GM18909 (cell line): ENCODE data around the gene MYRF.

Experiments
- ATAC-seq: cut with Tn5 transposase; IDR thresholded peaks from one replicate; pipeline ENCODE4 v1.9.1; 2021; ENCODE audit warnings: mild to moderate bottlenecking; ENCODE audit not compliant: unreplicated experiment, poor library complexity

Gene MYRF

DNA sequence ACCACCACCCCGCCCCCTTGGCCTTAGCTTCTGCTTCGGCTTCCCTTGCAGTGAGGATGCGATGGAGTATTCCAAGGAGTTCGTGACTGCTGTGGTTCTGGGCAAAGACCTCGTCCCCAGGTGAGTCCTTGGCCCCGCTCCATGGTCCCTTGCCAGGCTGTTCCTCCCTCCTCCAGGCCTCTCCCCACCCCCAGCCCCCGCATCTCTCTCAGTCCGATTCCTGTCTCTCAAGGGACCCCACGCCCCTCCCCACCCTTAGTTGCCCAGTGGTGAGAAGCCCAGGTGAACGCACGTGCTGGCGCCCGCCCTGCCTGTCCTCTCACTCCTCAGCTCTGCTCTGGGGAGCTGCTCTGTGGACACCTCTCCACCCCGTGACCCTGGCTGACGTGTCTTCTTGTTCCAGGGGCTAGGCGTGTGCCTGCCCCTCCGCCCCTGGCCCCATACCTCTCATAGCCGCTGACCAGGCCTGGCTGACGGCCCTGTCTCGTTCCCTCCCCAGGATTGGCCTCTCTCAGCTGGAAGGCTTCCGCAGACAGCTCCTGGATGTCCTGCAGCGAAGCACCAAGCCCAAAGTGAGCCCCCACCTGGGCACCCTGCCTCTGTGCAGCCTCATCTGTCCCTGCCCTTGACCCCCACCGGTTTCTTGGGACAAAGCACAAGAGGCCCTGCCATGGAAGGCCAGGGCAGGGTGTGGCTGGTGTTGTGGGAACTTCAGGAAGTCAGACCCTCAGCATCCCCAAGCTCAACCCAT lies 14.6 kb upstream of the MYRF start:
- no peak for ATAC-seq

DNA sequence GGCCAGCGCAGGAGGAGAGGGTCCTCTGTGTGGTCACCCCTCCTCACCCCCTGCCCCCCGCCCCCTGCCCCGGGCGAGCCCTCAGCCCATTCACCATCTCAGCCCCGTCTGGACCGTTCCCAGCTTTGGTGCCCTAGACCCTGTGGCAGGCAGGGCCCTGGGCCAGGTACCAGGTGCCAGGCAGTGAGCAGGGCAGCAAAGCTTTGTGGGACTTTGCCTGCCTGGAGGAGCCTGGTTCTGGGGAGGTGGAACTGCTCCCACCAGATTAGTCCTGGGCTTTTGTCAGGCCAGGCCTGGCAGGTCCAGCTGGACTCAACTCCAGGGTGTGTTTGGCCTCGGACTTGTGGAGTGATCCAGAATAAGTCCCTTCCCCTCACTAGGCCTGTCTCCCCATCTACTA lies 13.7 kb upstream of the MYRF start:
- ATAC-seq, result no peak

DNA sequence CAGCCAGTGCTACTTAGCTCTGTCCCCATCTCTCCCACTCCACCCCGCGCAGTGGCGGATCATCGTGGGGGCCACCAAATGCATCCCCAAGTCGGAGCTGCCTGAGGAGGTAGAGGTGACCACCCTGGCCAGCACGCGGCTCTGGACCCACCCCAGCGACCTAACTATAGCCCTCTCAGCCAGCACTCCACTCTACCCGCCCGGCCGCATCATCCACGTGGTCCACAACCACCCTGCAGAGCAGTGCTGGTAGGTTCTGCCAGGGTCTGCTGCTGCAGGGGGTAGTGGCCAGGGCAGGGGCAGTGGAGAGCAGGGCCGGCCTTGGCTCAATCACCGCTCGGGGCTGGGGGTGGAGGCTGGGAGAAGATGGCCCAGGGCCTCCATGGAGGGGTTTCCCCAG lies 13.0 kb upstream of the MYRF start:
- ATAC-seq, result no peak

DNA sequence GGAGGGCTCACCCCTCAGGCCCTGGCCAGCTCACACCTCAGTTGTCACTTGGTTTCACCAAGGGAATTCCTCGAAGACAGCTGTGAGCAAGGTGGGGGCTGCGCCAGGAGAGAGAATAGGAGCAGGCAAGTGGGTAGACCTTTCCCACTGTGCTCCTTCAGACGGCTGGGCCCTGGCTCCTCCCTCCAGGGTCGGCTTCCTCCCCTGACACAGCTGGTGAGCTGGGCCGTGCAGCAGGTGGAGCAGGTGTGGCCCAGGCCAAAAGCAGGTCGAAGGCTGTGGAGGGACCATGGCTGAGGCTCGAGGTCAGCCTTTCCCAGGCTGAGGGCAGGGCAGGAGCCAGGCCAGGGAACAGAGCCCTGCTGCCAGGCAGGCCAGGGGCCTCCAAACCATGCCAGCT lies 12.5 kb upstream of the MYRF start:
- ATAC-seq, result no peak

DNA sequence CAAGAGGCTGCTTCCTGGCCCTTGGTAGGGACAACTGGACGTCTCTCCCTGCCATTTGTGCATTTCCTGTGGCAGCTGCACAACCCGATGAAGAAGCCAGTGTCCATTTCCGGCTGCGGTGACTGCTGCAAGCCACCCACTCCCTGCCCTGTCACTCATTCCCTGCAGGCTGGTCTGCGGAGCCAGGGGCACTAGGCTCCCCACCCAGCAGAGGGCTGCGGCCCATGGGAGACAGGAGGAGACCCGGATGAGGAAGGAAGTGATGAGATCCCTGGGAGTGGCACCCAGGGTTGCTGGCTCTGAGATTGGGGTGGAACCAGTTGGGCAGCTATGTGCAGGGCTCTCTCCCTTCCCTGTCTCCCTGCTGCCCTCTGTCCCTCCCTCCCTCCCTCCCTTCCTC lies 10.0 kb upstream of the MYRF start:
- no peak for ATAC-seq

DNA sequence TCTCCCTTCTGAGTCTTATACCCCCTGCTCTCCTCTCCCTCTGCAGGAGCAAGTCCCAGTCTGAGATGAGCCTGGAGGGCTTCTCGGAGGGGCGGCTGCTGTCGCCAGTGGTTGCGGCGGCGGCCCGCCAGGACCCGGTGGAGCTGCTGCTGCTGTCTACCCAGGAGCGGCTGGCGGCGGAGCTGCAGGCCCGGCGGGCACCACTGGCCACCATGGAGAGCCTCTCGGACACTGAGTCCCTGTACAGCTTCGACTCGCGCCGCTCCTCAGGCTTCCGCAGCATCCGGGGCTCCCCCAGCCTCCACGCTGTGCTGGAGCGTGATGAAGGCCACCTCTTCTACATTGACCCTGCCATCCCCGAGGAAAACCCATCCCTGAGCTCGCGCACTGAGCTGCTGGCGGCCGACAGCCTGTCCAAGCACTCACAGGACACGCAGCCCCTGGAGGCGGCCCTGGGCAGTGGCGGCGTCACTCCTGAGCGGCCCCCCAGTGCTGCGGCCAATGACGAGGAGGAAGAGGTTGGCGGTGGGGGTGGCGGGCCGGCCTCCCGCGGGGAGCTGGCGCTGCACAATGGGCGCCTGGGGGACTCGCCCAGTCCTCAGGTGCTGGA lies 8.8 kb upstream of the MYRF start:
- ATAC-seq, result no peak

DNA sequence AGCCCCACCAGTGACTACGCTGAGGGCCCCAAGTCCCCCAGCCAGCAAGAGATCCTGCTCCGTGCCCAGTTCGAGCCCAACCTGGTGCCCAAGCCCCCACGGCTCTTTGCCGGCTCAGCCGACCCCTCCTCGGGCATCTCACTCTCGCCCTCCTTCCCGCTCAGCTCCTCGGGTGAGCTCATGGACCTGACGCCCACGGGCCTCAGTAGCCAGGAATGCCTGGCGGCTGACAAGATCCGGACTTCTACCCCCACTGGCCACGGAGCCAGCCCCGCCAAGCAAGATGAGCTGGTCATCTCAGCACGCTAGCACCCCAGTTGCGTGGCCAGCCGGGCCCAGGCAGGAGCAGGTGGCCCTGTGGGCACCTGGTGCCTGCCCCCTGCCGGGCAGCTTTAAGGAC lies 8.3 kb upstream of the MYRF start:
- no peak for ATAC-seq

DNA sequence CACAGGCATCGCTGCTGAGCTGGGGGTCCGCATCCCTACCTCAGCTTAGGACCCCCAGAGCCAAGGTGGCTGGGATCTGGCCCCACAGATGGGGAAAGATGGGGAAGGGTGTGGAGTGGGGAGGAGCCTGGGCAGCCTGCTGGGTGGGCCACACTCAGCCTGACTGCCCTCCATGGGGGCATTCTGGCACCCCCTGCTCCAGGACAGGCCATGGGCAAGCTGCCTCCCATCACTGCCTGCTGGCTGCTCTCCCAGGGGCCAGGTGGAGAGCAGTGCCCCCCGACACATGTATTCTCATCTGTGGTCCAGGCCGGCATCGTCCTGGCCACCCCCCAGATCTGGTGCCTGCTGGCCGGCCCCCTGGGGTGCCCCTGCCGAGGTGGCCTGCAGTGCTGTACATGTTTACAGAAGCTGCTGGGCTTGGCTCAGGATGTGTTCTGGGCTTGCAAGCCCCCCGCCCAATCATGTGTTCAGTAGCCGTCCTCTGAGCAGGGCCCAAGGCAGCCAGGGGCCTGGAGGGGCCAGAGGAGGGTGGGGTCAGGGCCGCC lies 7.8 kb upstream of the MYRF start:
- no peak for ATAC-seq

DNA sequence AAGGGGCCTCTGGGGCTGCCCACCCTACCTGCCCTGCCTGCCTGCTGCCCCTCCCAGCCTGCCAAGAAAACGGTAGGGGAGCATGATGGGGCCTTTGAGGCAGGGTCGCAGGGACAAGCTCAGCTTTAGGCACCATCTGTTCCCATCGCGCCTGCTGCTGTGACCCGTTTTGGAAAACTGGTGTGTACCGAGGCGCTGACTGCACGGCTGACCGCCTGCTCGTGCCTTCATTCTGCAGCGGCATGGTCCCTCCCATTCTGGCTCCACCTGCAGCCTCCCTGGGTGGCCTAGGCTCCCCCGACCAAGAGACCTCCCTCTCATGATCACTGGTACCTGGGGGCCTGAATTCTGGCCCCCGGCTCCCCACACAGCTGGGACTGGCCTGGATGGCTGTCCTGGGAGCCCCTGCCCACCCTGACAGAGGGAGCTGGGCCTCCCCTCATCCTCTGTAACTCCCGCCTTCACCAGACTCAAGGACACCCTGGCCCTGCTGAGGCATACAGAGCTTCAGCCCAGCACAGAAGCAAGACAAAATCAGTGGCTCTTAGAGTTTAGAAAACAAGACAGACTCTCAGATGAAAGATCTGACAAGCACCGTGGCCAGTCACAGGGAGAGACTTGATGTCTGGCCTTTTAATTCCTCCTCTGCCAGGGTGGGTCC lies 6.5 kb upstream of the MYRF start:
- ATAC-seq, result no peak

DNA sequence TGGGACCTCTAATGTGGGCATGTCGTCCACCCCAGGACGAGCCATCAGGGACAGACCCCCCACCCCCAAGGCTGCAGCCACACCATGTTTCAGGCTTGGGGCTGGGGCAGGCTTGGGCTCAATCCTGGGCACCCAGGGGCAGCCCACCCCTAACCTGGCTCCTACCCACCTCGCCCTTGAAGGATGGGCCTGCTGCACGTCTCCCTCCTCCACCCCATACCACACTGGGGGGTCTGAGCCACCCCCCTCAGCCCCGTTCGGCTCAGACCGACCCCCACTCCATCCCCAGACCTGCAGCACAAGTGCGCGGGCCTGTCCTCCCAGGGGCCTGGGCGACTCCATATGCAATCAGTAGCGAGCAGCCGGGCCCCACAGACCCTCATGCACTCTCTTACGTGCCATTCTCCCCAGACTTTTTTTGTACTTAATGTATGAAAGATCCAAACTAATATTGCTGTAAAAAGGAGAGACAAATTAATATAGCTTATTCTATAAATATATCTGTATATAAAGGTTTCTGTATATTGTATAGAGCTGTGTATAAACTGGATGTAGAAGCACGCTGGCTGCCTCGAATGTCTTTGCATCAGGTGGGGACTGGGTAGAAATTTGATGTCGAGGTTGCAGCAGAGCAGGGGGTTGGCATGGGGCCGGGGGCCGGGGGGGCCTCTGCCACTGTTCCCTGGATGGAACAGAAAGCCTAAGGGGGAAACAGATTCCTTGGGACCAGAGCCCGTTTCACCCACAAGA lies 5.8 kb upstream of the MYRF start:
- no peak for ATAC-seq

DNA sequence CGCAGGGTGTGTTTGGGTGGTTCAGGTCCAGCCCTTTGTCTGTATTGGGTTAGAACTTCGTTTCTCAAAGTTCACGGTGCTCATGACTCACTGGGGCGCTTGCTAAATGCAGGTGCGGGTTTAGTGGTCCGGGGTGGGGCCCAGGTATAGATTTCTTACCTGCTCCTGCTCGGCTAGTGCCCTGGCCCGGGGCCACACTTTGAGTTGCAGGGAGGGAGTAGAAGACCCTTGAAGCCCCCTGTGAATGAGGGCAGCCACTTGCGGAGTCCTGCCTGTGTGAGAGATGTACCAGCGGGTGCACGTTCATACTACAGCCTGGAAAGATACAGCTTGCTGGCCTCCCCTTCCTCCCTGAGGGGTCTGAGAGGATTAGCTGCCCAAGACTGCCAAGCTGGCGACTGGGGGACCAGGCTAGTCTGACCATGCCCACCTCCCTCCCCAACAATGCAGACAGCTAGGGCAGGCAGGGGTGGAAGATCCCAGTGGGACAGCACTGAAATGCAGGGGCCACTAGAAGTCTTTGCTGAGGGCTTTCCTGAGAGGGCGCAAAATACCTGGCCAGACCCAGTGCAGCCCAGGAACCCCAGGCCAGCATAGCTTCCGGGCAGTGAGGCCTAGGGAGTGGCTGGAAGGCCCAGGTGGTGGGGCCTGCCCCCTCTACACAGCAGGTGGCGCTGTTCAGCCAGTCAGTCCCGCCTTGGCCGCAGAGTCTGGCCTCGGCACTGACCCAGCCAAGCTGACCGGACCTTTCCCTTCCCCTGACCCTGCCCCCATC lies 5.1 kb upstream of the MYRF start:
- no peak for ATAC-seq

DNA sequence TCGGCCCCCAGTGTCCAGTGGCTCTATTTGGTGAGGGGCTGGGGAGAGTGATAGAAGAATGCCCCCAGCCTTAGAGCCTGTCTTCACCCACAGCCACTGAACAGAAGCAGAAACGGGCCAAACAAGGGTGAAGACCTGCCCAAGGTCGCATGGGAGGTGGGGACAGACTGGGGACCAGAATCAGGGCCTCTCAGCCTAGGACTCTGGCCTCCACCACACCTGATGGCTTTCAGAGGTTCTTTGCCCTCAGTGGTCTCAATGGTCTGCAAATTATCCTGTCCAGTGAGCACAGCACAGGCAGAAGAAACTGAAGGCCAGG lies 4.5 kb upstream of the MYRF start:
- no peak for ATAC-seq

DNA sequence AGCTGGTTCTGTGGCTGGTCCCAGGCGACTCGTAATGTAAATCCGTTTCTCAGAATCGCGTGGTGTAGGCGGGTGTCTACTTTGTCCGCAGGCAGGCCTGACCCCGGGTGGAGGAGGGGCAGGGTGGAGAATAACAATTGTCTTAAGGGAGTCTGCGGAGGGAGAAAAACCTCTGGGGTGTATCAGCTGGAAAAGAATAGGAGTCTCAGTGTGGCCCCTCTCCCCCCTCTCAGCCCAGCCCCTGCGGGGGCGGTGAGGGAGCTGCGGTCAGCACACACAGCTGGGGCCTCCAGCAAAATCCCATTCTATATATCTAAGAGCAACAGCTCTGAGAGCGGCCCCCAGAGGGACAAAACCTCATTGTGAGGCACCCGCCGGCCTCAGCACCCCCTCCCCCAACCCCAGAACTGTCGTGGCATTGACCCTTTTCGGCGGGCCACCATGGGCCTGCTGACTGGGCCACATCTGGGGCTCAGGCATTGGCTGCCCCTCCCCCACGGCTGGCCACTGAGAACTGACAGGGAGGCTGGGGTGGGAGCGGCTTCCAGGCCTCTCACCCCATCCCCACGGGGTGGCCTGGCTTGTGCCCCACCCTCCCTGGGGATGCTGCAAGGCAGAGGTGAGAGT lies 2.7 kb upstream of the MYRF start:
- ATAC-seq, result no peak

DNA sequence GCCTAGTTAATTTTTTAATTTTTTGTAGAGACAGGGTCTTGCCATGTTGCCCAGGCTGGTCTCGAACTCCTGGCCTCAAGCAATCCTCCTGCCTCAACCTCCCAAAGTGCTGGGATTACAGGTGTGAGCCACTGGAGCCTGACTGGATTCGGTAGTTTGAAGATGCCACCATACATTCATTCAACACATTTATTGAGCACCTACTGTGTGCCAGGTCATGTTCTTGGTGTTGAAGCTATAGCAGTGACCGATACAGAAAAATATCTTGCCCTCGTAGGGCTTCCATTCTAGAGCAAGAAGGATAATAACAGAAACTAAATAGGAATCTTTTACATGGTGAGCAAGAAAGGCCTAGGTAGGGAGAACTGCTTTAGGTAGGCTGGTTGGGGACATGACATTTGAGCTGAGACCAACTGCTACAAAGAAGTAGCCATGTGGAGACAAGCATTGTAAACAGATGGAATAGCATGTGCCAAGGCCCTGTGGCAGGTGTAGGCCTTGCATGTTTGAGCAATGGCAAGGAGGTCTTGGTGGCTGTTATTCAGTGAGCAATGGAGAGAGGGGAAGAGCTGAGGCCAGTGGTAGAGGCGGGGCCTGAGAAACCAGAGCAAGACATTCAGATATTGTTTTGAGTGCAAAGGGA lies 1.7 kb upstream of the MYRF start:
- ATAC-seq, result no peak

DNA sequence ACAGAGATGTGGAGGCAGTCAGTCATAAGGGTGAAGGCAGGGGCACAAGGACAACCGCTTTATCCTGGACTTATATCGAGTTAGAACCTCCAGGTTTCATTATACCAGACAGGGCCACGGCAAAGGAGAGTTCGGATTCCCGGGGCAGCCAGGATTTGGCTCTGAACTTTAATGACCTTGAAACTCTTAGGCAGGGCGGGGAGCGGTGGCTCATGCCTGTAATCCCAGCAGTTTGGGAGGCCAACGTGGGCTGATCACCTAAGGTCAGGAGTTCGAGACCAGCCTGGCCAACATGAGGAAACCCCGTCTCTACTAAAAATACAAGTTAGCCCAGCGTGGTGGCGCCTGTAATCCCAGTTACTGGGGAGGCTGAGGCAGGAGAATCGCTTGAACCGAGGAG lies 1.1 kb upstream of the MYRF start:
- no peak for ATAC-seq

DNA sequence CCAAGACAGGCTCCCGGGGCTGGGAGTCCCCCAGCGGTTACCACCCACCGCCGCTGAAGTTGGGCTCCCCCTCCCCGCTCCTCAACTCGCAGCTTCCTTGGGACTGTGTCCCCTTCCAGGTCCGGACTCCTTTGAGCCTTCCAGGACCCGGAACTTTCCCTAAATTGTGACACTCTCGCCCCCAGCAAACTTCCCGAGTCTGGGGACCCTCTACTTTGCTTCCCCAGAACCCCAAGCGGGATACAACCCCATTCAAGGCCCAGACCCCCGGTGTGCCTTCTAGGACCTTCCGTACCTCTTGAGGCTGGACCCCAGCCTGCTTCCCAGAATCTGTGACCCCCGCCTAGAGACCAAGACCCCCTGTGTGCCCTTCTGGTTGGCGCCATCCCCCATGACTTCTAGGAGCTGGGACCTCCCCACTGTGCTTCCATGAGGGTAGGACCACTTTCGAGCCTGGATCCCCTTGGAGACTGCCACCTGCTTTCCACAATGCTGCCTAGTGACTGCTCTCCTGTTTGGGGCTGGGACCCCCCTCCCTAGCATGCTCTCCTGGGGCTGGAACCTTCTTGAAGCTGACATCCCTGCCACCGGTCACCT lies 587 bp downstream of the MYRF start:
- no peak for ATAC-seq

DNA sequence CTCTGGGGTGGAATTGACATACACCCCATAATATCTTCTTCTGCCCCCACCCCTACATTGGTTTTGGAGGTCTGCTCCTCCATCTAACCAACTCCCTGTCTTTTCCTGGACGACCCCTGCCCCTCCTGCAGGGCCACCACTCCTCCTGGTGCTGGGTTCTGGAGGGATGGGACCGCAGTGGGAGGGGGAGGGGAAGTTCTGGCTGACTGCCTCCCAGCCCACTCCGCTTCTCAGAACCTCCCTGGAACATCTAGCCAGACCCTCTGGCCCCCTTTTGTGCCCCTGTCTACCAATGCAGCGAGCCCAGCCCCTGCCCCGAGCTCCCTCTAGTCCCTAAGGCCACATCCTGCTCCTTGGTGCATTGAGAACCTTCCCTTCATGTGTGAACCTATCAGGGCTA lies 1.2 kb downstream of the MYRF start:
- ATAC-seq, result no peak

DNA sequence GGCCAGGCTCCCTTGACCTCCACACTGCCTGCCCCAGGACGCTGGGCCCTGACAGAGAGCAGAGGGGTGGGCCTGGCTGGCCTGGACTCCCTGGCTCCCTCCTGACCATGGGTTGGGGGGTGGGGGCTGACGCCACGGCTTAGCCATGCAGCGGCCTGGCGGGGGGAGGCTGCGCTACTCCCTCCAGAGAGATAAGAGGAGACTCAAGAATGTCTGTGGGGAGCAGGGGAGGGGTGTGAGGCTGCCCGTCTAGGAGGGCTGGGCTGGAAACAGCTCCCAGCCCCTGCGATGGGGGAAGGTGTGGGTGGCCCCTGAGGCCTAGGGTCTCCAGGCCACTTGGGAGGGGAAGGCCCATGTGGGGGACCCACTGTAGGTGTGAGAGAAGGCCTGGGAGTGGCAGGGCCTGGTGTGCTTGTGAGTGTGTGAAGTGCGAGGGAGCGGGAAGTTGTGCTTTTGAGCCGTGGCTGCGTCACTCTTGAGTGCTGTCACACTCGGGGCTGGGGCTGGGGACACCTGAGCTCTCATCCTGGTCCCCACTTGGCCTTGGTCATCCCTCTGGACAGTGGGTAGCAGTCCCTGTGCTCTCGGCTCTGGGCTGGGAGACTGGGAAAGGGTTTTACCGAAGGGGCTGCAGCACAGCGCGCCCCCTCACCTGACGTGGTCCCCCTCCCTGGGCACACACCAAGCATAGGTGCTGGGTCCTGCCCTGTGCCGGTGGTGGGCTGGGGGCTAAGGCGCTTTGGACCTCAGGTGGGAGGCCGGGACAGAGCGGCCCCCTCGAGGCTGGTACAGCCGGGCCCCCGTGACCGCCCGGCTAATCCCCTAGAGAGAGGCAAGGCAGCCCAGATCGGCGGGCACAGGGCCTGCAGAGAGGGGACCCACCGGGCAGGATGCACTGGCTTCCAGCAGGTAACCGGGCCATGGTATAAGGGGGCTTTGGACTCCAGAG lies 2.4 kb downstream of the MYRF start:
- no peak for ATAC-seq
